GM19452 (cell line): ENCODE data around the gene SRSF3.
"Not testable (repeated sequence)": the region's sequence is repeated elsewhere in the genome, so short reads cannot be mapped to it uniquely, and the experiment has no call there.

ENCODE experiments used
- ATAC-seq: cut with Tn5 transposase; IDR thresholded peaks from one replicate; pipeline ENCODE4 v1.9.1; 2021; ENCODE audit not compliant: unreplicated experiment

Gene SRSF3

DNA sequence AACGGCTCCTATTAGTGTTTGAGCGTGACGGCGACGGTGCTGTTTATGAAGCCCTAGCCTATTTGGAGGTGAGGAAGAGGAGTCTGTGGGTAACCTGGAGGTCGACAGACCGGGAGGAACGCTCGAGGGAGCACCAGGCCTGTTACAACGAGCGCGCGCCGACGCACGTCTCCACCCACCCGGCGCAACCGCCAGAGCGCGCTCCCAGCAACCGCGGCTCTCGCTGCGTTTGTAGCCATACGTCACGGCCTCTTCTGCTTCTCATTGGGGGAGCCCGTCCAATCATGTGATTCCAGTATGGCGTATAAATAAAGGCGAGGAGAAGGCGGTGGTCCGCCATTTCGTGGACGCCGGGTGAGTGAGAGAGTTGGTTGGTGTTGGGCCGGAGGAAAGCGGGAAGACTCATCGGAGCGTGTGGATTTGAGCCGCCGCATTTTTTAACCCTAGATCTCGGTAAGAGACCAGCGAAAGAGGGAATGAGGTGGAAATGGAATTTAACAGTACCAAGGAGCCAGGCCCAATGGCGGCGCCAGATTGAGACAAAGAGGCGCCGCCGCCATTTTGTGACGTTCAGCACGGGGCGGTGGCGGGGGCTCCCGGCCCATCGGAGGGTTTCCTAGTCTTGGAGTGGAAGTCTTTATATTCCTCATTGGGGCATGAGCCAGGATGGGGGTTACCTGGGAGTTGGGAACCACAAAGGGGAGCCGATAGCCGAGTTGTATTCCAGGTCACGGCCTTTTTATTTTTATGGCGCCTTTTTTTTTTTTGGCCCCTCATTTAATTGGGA, at the start of gene SRSF3:
TSS of gene SRSF3 (plus strand) at position 334 of the 787 bp plus-strand sequence. CDS start 2,401 bp downstream, outside the sequence.
- peak; percentile 85 for ATAC-seq

DNA sequence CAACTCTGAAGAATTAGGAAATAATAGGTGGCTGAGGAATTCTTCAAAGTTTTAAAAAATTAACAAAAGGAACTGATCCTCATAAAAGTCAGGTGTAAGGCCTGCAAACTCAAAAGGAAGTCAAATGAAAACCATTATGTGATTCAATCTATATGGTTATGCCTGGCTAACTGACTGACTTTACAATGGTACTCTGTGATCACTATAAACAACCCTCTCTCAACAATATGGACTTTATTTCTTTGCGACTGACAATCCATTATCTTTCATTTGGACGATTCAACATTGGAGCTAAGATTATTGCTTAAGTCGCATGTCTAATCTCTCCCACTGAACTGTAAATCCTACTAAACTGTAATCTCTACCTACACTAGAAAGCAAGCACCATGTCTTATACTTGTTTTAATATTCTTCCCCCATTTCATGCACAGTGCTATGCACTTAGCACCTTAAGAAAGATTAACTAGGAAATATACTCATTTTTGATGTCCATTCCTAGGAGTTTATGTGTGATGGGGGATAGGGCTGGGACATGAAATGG, 48.3 kb upstream of the SRSF3 start:
- ATAC-seq, result no peak

GRCh38 chr6:36546308-36546919, 47.7 kb upstream of the SRSF3 start:
- no peak for ATAC-seq

GRCh38 chr6:36546920-36547645, 47.1 kb upstream of the SRSF3 start, which contains the start of gene STK38:
TSS of gene STK38 (minus strand) at chr6:36547479. CDS start at chr6:36540202, 7,277 bp downstream.
- peak; percentile 77 for ATAC-seq

DNA sequence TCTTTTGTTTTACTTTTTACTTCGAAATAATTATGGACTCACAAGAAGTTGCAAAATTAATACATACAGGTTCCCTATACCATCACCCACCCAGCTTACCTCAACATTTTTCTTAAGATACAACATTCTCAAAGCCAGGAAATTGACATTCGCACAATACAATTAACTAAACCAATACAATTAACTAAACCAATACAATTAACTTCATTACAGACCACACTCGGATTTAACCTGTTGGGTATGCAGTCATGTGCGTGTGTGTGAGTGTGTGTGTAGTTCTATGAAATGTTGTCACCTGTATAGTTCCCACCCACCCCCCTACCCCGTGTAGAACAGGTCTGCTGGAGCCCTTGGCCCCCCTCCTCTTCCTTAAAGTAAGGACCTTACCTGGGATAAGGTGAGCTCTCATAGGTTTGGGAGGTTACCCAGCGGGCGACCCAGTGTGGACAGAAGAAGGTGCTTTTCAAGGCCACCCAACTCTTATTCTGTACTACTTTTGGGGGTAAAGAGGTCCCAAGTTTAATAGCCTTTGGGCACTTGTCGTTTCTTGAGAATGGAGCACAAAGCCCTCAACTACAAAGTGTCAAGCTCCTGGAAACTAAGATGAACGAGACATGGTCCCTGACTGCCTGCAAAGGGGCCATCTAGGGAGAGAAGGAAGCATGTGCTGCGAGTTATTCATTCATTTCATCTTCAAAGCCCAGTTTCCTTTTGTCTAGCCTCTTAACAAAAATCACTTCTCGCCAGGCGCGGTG, 46.3 kb upstream of the SRSF3 start:
- no peak for ATAC-seq

GRCh38 chr6:36548401-36548743, 45.8 kb upstream of the SRSF3 start:
- no peak for ATAC-seq

GRCh38 chr6:36550473-36551000, 43.6 kb upstream of the SRSF3 start:
- no peak for ATAC-seq

DNA sequence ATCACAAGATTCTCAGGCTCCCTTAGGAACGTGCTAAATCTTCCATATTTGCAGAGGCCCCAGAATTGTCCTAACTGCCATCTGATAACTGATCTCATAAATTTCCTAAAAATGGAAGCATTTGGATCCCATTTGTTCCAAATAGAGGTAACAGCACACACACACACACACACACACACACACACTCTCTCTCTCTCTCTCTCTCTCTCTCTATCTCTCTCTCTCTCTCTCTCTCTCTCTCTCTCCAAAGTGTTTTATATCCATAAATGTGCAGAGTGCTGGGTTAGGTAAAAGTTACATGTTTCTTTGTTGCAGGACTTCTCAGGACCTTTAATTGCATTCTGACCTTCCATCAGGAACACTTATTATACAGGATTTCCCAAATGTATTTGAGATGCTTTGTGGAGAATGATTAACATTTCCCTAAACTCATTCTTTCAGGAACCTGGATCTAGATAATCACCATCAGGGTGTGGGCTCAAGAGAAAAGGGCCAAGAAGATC, 38.4 kb upstream of the SRSF3 start:
- no peak for ATAC-seq

- ATAC-seq, result no peak
Observed at GRCh38 chr6:36556281-36556680, 37.9 kb upstream of the SRSF3 start.

- ATAC-seq, result no peak
Observed at GRCh38 chr6:36559011-36559793, 35.0 kb upstream of the SRSF3 start.

DNA sequence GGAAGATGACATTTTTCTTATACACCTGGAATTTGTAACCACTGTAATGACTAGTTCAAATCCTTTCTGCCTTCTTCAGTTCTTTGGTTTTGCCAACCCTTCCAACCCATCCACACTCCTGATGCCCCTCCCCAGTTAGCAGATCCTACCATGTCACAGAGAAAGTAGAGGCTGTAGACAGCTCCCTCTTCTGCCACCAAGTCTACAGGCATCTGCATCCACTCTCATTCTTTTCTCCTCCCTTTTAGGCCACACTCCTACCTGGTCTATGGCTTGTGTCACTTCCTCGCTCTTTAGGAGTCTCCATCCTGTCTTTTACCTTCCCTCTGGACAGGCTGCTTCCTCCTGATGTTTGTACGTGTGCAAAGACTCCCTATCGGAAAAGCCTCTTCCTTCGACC, 33.3 kb upstream of the SRSF3 start:
- ATAC-seq, result no peak

DNA sequence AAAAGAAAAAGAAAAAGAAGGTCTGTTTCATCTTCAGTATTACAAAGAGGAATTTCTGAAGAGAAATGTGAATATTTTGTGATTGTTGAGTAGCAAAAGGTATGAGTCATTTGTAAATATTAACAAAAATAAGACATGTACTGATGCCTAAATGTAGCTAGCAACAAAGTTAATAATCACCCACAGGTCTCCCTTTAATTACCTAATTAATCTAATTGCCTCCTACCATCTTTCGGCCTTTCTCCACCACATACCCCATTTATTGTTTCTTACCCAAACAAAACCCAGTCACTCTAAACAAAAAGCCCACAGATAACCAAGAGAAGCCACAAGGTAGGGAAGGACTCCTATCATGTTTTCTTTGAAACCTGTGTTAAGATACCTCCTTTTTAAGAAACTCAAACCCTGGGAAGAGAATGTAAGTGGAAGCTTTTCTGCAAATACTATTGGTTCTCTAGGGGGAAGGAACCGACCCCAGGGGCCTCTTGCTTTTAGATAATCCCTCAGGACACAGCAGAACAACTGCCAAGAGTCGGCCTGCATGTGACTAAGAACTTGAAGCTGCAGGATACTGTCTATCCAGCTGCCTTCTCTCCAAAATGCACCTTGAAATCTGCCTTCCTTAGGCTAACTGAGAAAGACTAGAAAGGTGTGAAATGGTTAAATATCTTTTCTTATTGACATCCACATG, 30.8 kb upstream of the SRSF3 start:
- no peak for ATAC-seq

GRCh38 chr6:36563928-36564284, 30.3 kb upstream of the SRSF3 start:
- no peak for ATAC-seq

DNA sequence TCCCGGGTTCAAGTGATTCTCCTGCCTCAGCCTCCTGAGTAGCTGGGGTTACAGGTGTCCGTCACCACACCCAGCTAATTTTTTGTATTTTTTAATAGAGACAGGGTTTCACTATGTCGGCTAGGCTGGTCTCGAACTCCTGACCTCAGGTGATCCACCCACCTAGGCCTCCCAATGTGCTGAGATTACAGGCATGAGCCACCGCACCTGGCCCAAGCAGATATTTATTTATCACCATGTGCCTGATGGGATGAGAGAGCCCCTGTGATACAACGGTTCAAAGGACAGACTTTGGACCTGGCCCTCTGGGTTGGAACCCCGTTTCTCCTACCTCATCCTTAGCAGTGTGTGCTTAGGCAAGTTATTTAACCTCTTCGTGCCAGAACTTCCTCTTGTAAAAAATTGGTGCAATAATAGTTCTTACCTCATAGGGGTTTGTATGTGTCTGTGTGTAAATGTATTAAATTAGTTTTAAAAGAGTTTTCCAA, 27.7 kb upstream of the SRSF3 start:
- no peak for ATAC-seq

DNA sequence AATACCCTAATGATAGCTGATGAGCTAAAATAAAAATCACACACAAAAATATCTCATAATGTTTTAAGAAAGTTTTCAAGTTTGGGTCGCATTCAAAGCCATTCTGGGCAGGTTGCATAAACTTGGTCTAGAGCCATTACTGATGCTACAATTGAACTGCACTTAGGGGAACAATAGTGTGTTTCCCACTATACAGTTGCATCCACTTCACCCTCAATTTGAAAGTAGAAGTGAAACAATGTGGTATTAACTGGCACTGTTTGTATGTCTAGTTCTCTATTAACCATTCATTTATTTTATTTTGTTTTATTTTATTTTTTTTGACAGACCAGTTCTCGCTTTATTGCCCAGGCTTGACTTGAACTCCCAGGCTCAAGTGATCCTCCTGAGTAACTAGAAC, 23.9 kb upstream of the SRSF3 start:
- no peak for ATAC-seq

GRCh38 chr6:36571122-36572043, 22.8 kb upstream of the SRSF3 start:
- no peak for ATAC-seq

DNA sequence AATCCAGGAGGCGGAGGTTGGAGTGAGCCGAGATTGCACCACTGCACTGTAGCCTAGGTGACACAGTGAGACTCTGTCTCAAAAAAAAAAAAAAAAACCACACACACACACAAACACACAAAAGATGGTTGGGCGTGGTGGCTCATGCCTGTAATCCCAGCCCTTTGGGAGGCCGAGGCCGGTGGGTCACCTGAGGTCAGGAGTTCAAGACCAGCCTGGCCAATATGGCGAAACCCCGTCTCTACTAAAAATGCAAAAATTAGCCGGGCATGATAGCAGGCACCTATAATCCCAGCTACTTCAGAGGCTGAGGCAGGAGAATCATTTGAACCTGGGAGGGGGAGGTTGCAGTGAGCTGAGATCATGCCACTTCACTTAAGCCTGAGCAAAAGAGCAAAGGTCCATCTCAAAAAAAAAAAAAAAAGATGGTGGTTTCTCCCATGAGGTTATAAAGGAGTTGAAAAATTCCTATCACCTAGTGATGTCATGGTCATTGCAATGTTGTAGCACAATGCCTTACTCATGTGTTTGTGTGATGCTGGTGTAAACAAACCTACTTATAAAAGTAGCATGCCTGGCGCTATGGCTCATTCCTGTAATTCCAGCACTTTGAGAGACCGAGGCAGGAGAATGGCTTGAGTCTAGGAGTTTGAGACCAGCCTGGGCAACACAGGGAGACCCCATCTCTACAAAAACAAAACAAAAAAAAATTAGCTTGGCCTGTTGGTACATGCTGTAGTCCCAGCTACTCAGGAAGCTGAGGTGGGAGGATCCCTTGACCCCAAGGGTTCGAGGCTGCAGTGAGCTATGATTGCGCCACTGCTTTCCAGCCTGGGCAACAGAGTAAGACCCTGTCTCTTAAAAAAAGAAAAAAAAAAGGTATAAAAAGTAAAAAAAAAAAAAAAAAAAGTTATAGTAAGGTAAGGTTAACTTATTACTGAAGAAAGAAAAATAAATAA, 21.5 kb upstream of the SRSF3 start:
- not testable (repeated sequence) for ATAC-seq
